ENCODE results near the gene LGALS3.
A peak's percentile ranks its signal among the peaks of the same experiment; 100 is the strongest.

DNA sequence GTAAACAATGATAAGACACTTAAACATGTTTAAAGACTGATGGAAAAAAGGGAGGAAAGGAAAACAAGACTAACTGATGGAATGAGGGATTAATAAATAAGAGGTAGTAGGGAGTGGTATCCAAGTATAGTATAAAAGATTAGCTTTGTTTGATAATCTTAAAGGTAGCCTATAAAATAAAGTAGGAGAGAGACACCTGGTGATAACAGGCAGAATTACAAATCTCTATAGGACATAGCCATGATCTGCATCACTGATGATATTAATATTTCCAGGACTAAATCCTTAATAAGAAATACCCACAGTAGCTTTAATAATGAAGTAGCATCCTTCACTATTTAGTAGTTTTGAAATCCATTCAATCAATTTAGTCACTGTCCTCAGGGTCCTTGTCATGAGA, 31.9 kb downstream of the LGALS3 start:
- no peak for TF ChIP-seq POLR2A (IDR thresholded peaks at IDR 0.05)
- TF ChIP-seq, protein P1, sequence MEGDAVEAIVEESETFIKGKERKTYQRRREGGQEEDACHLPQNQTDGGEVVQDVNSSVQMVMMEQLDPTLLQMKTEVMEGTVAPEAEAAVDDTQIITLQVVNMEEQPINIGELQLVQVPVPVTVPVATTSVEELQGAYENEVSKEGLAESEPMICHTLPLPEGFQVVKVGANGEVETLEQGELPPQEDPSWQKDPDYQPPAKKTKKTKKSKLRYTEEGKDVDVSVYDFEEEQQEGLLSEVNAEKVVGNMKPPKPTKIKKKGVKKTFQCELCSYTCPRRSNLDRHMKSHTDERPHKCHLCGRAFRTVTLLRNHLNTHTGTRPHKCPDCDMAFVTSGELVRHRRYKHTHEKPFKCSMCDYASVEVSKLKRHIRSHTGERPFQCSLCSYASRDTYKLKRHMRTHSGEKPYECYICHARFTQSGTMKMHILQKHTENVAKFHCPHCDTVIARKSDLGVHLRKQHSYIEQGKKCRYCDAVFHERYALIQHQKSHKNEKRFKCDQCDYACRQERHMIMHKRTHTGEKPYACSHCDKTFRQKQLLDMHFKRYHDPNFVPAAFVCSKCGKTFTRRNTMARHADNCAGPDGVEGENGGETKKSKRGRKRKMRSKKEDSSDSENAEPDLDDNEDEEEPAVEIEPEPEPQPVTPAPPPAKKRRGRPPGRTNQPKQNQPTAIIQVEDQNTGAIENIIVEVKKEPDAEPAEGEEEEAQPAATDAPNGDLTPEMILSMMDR (IDR thresholded peaks at IDR 0.05 in 4 of 5, conservative IDR thresholded peaks at IDR 0.05 in 1 of 5): peak in 3 of 5 experiments; percentile 42 to 57 (median 56)

All from gastrocnemius medialis (tissue), 4 donors.